GM21737 (cell line): ENCODE data around the gene S100A14.

ENCODE experiments used
- ATAC-seq: cut with Tn5 transposase; IDR thresholded peaks from one replicate; pipeline ENCODE4 v1.9.1; 2021; ENCODE audit warnings: mild to moderate bottlenecking, moderate library complexity; ENCODE audit not compliant: unreplicated experiment

Gene S100A14

GRCh38 chr1:153616144-153616916, at the start of gene S100A14:
Gene S100A14, minus strand, starts transcription at chr1:153616325. Its CDS starts 467 bp downstream, at chr1:153615858.
- ATAC-seq, result no peak

- no peak for ATAC-seq
Measured at GRCh38 chr1:153663211-153663610, 47.1 kb upstream of the S100A14 start.

- no peak for ATAC-seq
Measured at GRCh38 chr1:153662269-153662668, 46.1 kb upstream of the S100A14 start.

- ATAC-seq, result no peak
Measured at GRCh38 chr1:153661111-153661708, 45.1 kb upstream of the S100A14 start.

GRCh38 chr1:153659656-153660055, 43.5 kb upstream of the S100A14 start:
- no peak for ATAC-seq

GRCh38 chr1:153659175-153659534, 43.0 kb upstream of the S100A14 start:
- no peak for ATAC-seq

- ATAC-seq, result peak; percentile 92
Measured at GRCh38 chr1:153658400-153659174, 42.5 kb upstream of the S100A14 start, which contains the start of gene SNAPIN. Gene SNAPIN, plus strand, starts transcription at chr1:153658703. Its CDS starts 41 bp downstream, at chr1:153658744.

- no peak for ATAC-seq
Measured at GRCh38 chr1:153655333-153655732, 39.2 kb upstream of the S100A14 start.

GRCh38 chr1:153652805-153653500, 36.8 kb upstream of the S100A14 start:
- no peak for ATAC-seq

GRCh38 chr1:153651771-153652170, 35.6 kb upstream of the S100A14 start:
- no peak for ATAC-seq

- ATAC-seq, result no peak
Measured at GRCh38 chr1:153649863-153650235, 33.7 kb upstream of the S100A14 start.

GRCh38 chr1:153649137-153649862, 33.2 kb upstream of the S100A14 start:
- no peak for ATAC-seq

- no peak for ATAC-seq
Measured at GRCh38 chr1:153648000-153648643, 32.0 kb upstream of the S100A14 start.

GRCh38 chr1:153647346-153647714, 31.2 kb upstream of the S100A14 start:
- no peak for ATAC-seq

GRCh38 chr1:153646672-153647345, 30.7 kb upstream of the S100A14 start:
- no peak for ATAC-seq

- ATAC-seq, result no peak
Measured at GRCh38 chr1:153643816-153644215, 27.7 kb upstream of the S100A14 start.

- ATAC-seq, result no peak
Measured at GRCh38 chr1:153643100-153643499, 27.0 kb upstream of the S100A14 start.

- ATAC-seq, result no peak
Measured at GRCh38 chr1:153642161-153642560, 26.0 kb upstream of the S100A14 start.

GRCh38 chr1:153640861-153641260, 24.7 kb upstream of the S100A14 start:
- ATAC-seq, result no peak
